CD1c-positive myeloid dendritic cell (primary cell): Measurements from ENCODE around the gene ITGB5.

Experiments used
- DNase-seq: peaks from one replicate; pipeline ENCODE4 v3.0.0-alpha.2; 2016; ENCODE audit errors: extremely low spot score

ITGB5 gene

DNA sequence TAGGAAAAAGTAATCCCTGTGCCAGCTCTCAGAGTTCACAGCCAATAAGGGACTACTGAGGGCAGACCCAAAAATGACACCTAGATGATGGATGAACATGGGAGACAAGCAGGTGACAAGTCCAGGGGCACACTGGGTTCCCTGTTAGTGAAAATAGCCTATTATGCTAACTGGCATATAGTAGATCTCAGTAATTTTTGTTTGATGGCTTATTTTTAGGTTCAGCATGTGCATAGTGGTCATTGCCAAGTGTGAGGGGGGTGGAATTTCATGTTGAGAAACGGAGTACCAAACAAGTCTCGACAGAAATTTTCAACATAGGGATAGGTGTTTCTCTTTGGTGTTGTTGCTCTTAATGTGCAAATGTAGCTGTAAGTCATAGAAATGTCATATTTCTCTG is 6.4 kb upstream of the ITGB5 start:
- DNase-seq, result no peak

GRCh38 chr3:124890573-124891190 is 3.5 kb upstream of the ITGB5 start:
- no peak for DNase-seq

DNA sequence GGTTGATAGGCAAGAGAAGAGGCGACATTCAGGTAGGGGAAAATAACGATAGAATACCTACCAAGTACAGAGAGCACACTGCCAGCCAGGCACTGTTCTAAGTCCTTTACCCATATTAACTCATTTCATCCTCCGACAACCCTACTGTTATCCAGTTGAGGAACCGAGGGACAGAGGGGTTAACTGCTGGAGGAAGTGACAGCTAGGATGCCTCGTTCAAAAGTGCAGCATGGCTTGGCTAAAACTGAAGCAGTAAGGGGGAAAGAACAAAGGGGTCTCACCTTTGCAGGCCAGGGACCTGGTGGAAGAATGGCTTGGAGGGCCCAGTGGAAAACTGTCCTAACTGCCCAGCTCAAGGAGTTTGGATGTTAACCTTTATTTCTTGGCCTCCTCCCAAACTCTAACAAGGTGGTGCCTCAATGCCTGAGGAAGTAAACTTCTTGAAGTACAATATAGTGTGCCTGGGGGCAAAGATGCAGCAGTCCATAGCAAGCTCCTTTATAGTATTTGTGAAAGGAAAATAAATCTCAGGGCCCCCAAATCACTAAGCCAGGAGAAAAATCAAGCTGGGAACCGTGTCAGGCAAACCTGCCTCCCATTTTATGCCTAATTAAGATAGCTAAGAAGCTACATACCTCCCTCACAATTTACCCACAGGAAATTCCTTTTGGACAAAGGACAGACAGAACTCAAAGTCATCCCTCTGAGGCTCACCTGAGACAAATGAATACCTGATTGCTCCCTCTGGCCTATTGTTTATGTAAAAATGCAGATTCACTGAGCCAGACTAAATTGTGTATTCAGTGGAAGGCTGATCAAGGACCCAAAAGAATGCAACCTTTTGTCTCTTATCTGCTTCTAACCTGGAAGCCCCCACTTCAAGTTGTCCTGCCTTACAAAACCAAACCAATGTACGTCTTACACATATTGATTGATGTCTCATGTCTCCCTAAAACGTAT is 1.6 kb upstream of the ITGB5 start:
- DNase-seq, result no peak

- DNase-seq, result no peak
Measured at GRCh38 chr3:124887932-124888298, 750 bp upstream of the ITGB5 start.

- DNase-seq, result peak; percentile 54
Measured at GRCh38 chr3:124886168-124887056, 753 bp downstream of the ITGB5 start.

GRCh38 chr3:124885466-124886167 is 1.5 kb downstream of the ITGB5 start:
- DNase-seq, result no peak

- no peak for DNase-seq
Measured at GRCh38 chr3:124884474-124885101, 2.6 kb downstream of the ITGB5 start.

- DNase-seq, result no peak
Measured at GRCh38 chr3:124883766-124884473, 3.2 kb downstream of the ITGB5 start.

- no peak for DNase-seq
Measured at GRCh38 chr3:124882816-124883747, 4.1 kb downstream of the ITGB5 start.

DNA sequence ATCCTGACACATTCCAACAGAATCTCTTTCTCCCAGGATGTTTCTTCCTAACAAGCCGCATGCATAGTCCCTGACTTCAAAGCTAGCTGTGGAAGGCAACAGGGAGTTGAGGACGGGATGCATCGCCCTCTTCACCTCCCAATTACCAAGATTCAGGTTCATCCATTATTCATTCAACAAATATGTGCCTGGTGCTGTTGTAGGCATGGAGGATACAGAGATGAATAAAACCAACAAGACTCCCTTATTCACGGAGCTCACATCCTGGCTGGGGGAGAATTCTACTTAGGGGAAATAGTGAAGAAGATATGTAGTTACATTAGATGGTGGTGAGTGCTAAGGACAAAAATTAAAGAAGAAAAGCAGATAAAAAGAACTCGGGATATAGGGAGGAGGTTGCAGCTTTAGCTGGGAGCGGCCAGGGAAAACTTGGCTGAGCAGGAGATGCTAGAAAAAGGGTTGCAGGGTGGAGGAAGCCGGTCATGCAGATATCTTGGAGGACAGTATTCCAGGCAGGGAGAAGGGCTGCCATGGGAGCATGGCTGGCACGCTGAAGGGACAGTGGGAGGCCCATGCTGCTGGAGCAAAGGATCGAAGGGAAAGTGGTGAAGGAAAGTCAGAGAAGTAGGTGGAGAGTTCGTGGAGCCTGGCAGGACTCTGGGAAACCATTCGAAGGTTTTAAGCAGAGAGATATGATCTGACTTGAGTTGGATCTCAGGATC is 5.0 kb downstream of the ITGB5 start:
- no peak for DNase-seq

DNA sequence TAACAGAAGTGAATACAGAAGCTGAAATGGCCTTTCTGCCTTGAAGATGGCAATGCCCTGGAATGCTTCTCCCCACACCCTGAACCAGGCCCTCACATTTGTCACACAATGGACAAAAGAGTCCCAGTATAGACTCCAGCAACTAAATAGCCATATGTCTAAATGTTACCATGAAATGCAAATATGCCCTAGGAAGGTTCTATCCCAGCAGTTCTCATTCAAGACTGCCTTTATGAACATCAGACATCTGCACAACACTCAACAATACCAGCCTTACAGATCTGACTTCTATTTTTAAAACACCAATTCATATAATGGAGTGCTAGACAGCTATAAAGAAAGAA is 7.9 kb downstream of the ITGB5 start:
- no peak for DNase-seq

DNA sequence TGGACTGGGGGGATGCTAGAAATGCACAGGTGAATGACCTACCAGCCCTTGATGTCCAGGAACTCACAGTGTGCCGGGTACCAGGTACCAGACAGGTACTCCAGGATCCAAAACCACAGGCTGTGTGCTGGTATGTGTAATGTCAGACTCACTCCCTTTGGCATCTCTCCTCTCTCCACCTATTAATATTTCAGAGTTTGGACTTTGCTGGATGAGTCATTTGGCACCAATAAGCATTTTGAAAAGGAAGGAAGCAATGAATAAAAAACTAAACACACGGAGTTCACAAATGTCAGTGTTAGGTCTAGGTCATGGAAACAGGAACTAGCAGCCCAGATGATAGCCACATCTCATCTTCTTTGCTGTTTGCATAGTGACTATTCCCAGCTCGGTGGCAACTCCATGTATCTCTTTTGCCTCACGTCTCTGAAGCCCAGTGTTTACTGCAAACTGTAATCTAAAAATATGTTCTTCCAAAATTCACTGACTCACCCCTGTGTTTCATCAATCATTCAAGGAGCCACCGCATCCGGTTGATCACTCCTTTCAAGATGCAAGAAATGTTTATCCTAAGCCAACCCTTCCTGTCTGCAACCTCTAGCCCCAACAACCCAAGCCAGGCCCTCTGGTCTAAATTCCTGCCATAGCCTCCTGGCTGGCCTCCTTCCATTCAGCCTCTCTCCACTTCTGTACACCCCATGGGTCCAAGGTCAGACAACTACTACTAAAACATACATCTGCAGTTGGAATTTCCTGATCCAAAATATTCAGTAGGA is 8.4 kb downstream of the ITGB5 start:
- peak; percentile 38 for DNase-seq

DNA sequence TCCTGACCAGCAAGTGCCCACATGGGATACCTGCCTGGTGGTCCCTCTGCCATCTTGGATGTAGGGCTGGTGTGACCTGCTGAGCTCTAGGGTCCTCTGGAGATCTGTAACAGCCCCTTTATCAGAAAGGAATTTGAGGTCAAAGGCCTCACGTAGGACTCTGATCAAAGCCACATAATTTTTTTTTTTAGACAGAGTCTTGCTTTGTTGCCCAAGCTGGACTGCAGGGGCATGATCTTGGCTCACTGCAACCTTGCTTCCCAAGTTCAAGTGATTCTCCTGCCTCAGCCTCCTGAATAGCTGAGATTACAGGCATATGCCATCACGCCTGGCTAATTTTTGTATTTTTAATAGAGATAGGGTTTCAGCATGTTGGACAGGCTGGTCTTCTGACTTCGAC is 9.5 kb downstream of the ITGB5 start:
- no peak for DNase-seq

- DNase-seq, result peak; percentile 72
Measured at GRCh38 chr3:124876401-124876878, 10.7 kb downstream of the ITGB5 start.

- DNase-seq, result no peak
Measured at GRCh38 chr3:124873226-124873625, 13.9 kb downstream of the ITGB5 start.

DNA sequence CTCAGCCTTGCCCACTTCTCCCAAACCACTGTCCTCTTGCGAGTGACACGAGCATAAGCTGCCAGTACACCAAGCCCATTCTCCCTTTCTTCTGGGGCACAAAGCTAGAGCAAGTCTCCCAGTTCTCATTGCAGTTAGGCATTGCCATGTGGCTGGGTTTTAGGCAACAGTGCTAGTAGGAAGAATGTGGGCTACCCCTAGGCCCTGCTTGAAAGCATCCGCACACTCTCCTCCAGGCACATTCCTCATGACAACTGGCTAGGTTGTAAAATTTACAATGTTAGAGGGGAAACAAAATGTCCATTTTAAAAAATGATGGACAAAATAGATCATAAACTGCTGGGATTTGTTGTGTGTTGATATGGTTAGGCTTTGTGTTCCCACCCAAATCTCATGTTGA is 19.7 kb downstream of the ITGB5 start:
- no peak for DNase-seq

GRCh38 chr3:124862006-124862405 is 25.2 kb downstream of the ITGB5 start:
- no peak for DNase-seq

DNA sequence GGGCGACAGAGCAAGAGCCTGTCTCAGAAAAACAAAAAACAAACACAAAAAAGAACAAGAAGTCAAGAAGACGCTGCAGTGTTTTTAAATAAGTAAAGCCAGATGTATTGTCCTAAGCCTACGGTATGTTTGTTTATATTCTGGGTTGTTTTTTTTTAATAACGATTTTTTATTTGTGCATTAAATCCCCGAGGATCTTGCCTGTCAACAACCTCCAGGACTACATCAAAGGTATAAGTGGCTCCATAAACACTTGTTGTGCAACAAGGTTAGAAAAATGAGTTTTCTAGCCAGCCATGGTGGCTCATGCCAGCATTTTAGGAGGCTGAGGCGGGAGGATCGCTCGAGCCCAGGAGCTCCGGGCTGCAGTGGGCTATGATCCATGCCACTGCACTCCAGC is 26.1 kb downstream of the ITGB5 start:
- DNase-seq, result no peak
